ENCODE data around the gene SNX33. TPM values are rescaled to one million over a fixed set of nuclear protein-coding genes. Genes with fewer than 3 reads are reported as not detected.

The SNX33 gene
- total RNA-seq, 2 experiments from 2014 or later = 1.7 to 1.8 TPM

GRCh38 chr15:75655931-75656330 lies 8.2 kb downstream of the SNX33 start:
- intact Hi-C loops (cut with micrococcal nuclease) = no loop called here
- no peaks in the 10 kb centered on the region for H3K27me3 Mint-ChIP-seq
- H3K4me3 Mint-ChIP-seq = no peak overlapping the region
- no peaks in the 10 kb centered on the region for H3K36me3 Mint-ChIP-seq (ENCODE audit: low read depth)
- no peak for DNase-seq
- no peak for TF ChIP-seq CTCF (IDR thresholded peaks at IDR 0.05)
- H3K27ac Mint-ChIP-seq = no peak overlapping the region
- peaks cover 13% of the 10 kb centered on the region for H3K4me1 Mint-ChIP-seq (ENCODE audit: low read depth)
- no peak for ATAC-seq
- ChIA-PET CTCF (no interaction called here), POLR2A (no interaction called here)
- H3K9me3 Mint-ChIP-seq = no peaks in the 10 kb centered on the region

GRCh38 chr15:75656331-75656730 lies 8.6 kb downstream of the SNX33 start:
- ATAC-seq = no peak
- Mint-ChIP-seq H3K9me3 (no peaks in the 10 kb centered on the region), H3K27me3 (no peaks in the 10 kb centered on the region), H3K4me1 (ENCODE audit: low read depth) (peaks cover 9% of the 10 kb centered on the region), H3K36me3 (ENCODE audit: low read depth) (no peaks in the 10 kb centered on the region), H3K4me3 (no peak overlapping the region), H3K27ac (no peak overlapping the region)
- DNase-seq = no peak
- no peak for TF ChIP-seq CTCF (IDR thresholded peaks at IDR 0.05)
- intact Hi-C loops (cut with micrococcal nuclease) = no loop called here
- ChIA-PET POLR2A (no interaction called here), CTCF (no interaction called here)

GRCh38 chr15:75656813-75657212 lies 9.1 kb downstream of the SNX33 start:
- H3K4me3 Mint-ChIP-seq = no peak overlapping the region
- intact Hi-C loops (cut with micrococcal nuclease) = no loop called here
- ChIA-PET POLR2A (no interaction called here), CTCF (no interaction called here)
- ATAC-seq (no peak), DNase-seq (no peak)
- H3K27ac Mint-ChIP-seq = no peak overlapping the region
- H3K9me3 Mint-ChIP-seq = no peaks in the 10 kb centered on the region
- no peaks in the 10 kb centered on the region for H3K36me3 Mint-ChIP-seq (ENCODE audit: low read depth)
- H3K4me1 Mint-ChIP-seq (ENCODE audit: low read depth) = peaks cover 5% of the 10 kb centered on the region
- no peak for TF ChIP-seq CTCF (IDR thresholded peaks at IDR 0.05)
- H3K27me3 Mint-ChIP-seq = no peaks in the 10 kb centered on the region

- ATAC-seq (no peak), DNase-seq (no peak)
- H3K9me3 Mint-ChIP-seq = no peaks in the 10 kb centered on the region
- H3K27me3 Mint-ChIP-seq = no peaks in the 10 kb centered on the region
- ChIA-PET POLR2A (interaction anchor here (0.5 kb wide), 1 partner anchor 167 kb away, joined by 3 read pairs; no protein-coding TSS in a partner anchor), CTCF (interaction anchor here (0.9 to 2.2 kb wide), 2 partner anchors 12 kb away, joined by 3 to 8 read pairs; partner anchors contain the start of gene SNX33)
- H3K36me3 Mint-ChIP-seq (ENCODE audit: low read depth) = no peaks in the 10 kb centered on the region
- intact Hi-C loops (cut with micrococcal nuclease) = no loop called here
- no peak overlapping the region for H3K4me3 Mint-ChIP-seq
- TF ChIP-seq CTCF (IDR thresholded peaks at IDR 0.05) = no peak
- H3K4me1 Mint-ChIP-seq (ENCODE audit: low read depth) = no peaks in the 10 kb centered on the region
- no peak overlapping the region for H3K27ac Mint-ChIP-seq
Measured at GRCh38 chr15:75659141-75659771, 11.5 kb downstream of the SNX33 start.

- no peak for TF ChIP-seq CTCF (IDR thresholded peaks at IDR 0.05)
- Mint-ChIP-seq H3K9me3 (no peaks in the 10 kb centered on the region), H3K4me3 (no peak overlapping the region), H3K27me3 (no peaks in the 10 kb centered on the region), H3K27ac (no peak overlapping the region), H3K36me3 (ENCODE audit: low read depth) (no peaks in the 10 kb centered on the region), H3K4me1 (ENCODE audit: low read depth) (no peaks in the 10 kb centered on the region)
- ATAC-seq (no peak), DNase-seq (no peak)
- intact Hi-C loops (cut with micrococcal nuclease) = no loop called here
- CTCF ChIA-PET = interaction anchor here (2.2 kb wide), 1 partner anchor 13 kb away, joined by 8 read pairs; the partner anchor contains the start of gene SNX33
- POLR2A ChIA-PET = no interaction called here
Measured at GRCh38 chr15:75659928-75660645, 12.4 kb downstream of the SNX33 start.

Measured in activated CD8-positive, alpha-beta T cell treated with anti-CD3 and anti-CD28 coated beads for 36 hours (primary cell).